ENCODE data around the gene RPL26. TPM values are rescaled to one million over a fixed set of nuclear protein-coding genes. Genes with fewer than 3 reads are reported as not detected.
A peak's percentile ranks its signal among the peaks of the same experiment; 100 is the strongest.

The RPL26 gene
- total and polyA plus RNA-seq, 2 donors (not counting 3 experiments of a cell fraction or from before 2014, with no cell fraction given), result 1,805 to 2,229 TPM

DNA sequence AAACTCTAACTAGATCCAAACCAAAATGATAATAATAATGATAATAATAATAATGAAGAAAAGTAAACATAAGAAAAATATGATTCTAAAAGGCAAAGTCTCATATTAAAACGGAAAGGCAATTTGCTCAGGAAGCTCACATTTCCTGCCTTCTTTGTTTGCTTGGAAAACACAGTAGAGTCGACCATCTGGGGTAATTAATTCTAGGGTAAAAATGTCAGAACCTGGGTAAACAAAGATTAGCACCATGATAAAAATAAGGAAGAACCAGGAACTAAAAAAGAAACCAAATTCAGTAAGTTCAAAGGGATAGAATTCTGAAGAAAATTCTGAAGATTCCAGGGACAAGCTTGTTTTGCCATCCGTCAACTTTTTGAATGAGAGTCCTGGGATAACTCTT, 22.7 kb downstream of the RPL26 start:
- Histone ChIP-seq H3K9me3 (replicated peaks; ENCODE audit: control insufficient read depth, insufficient read depth, low read length) (no peaks in the 10 kb centered on the region), H3K9me1 (replicated peaks; ENCODE audit: control insufficient read depth, extremely low read depth, insufficient read depth, low read length) (no peaks in the 10 kb centered on the region), H3K36me3 (ENCODE audit: control insufficient read depth in 2 of 2, extremely low read depth in 1 of 2, insufficient read depth in 2 of 2, low read length in 2 of 2) (no peaks in the 10 kb centered on the region), H2AFZ (ENCODE audit: low read depth, low read length) (no peak overlapping the region), H3K9ac (replicated peaks; ENCODE audit: extremely low read depth, insufficient read depth, low read length) (peak overlapping the region; percentile 83), H3K4me2 (ENCODE audit: insufficient read depth, low read length) (peak overlapping the region; percentile 81), H3K4me1 (ENCODE audit: control insufficient read depth, extremely low read depth, insufficient read depth, low read length) (peaks cover 37% of the 10 kb centered on the region), H3K4me3 (replicated peaks in 1 of 3; ENCODE audit: insufficient read depth in 1 of 3, low read depth in 1 of 3, low read length in 3 of 3) (peak overlapping the region in 1 of 3 experiments; percentile 50), H4K20me1 (replicated peaks; ENCODE audit: control insufficient read depth, extremely low read depth, insufficient read depth, low read length) (no peaks in the 10 kb centered on the region), H3K27ac (ENCODE audit: insufficient read depth, low read depth, low read length) (peak overlapping the region; percentile 90), H3K79me2 (ENCODE audit: control insufficient read depth, insufficient read depth, low read length) (no peaks in the 10 kb centered on the region), H3K27me3 (ENCODE audit: control insufficient read depth in 2 of 2, insufficient read depth in 2 of 2, low read length in 2 of 2) (no peaks in the 10 kb centered on the region)
- dilution Hi-C loops (cut with MboI; ENCODE audit: extremely low pct_ligation_motif_present, low sequenced_read_pairs) (no loop called here), intact Hi-C loops (cut with micrococcal nuclease) (loop anchor here (1.0 to 2.0 kb wide), 3 partner anchors 16 to 111 kb away; partner anchors contain the start of genes KRABD2, PFAS and SLC25A35)
- DNase-seq (ENCODE audit: low read depth, low spot score) (peak; percentile 94), FAIRE-seq (no peak)
- CTCF ChIA-PET, result interaction anchor here (0.8 to 2.7 kb wide), 10 partner anchors 9 to 34 kb away, joined by 4 to 22 read pairs (median 5); partner anchors contain the start of gene KRABD2
- POLR2A ChIA-PET, result interaction anchor here (0.6 to 3.4 kb wide), 6 partner anchors 16 to 1214 kb away, joined by 3 to 21 read pairs (median 6); partner anchors contain the start of genes CTC1 and KRABD2
- BruUV-seq (replicated peaks), result TSS peak; percentile 81
- TF ChIP-seq, protein P1, sequence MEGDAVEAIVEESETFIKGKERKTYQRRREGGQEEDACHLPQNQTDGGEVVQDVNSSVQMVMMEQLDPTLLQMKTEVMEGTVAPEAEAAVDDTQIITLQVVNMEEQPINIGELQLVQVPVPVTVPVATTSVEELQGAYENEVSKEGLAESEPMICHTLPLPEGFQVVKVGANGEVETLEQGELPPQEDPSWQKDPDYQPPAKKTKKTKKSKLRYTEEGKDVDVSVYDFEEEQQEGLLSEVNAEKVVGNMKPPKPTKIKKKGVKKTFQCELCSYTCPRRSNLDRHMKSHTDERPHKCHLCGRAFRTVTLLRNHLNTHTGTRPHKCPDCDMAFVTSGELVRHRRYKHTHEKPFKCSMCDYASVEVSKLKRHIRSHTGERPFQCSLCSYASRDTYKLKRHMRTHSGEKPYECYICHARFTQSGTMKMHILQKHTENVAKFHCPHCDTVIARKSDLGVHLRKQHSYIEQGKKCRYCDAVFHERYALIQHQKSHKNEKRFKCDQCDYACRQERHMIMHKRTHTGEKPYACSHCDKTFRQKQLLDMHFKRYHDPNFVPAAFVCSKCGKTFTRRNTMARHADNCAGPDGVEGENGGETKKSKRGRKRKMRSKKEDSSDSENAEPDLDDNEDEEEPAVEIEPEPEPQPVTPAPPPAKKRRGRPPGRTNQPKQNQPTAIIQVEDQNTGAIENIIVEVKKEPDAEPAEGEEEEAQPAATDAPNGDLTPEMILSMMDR (IDR thresholded peaks at IDR 0.05; ENCODE audit: extremely low read depth in 1 of 2, insufficient read depth in 1 of 2, low read depth in 1 of 2, low read length in 2 of 2), result no peak
- TF ChIP-seq, protein P2, sequence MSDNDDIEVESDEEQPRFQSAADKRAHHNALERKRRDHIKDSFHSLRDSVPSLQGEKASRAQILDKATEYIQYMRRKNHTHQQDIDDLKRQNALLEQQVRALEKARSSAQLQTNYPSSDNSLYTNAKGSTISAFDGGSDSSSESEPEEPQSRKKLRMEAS (IDR thresholded peaks at IDR 0.05; ENCODE audit: insufficient read depth, insufficient read length), result no peak
- TF ChIP-seq FOS (IDR thresholded peaks at IDR 0.05; ENCODE audit: borderline replicate concordance, insufficient read depth, low read length) (no peak), POLR2AphosphoS5 (IDR thresholded peaks at IDR 0.05; ENCODE audit: insufficient read depth, low read depth, low read length) (peak; percentile 43), GATA2 (IDR thresholded peaks at IDR 0.05; ENCODE audit: insufficient read depth, insufficient read length, low read depth, low read length) (peak; percentile 69), JUN (IDR thresholded peaks at IDR 0.05; ENCODE audit: borderline replicate concordance, insufficient read depth, insufficient read length, low read depth) (no peak), MYC (IDR thresholded peaks at IDR 0.05; ENCODE audit: low read depth, low read length) (no peak), POLR2A (IDR thresholded peaks at IDR 0.05; ENCODE audit: low read depth, low read length) (no peak), EZH2 (IDR thresholded peaks at IDR 0.05; ENCODE audit: borderline replicate concordance, low read depth, low read length, severe bottlenecking) (no peak)

All from endothelial cell of umbilical vein (primary cell).